SKM-1 (cell line): Measurements from ENCODE around the gene TMA7.

ENCODE experiments used
- DNase-seq: peaks from one replicate; lab custom pipeline; 2025; ENCODE audit not compliant: unreplicated experiment; lab: John Stamatoyannopoulos, UW

TMA7 gene

DNA sequence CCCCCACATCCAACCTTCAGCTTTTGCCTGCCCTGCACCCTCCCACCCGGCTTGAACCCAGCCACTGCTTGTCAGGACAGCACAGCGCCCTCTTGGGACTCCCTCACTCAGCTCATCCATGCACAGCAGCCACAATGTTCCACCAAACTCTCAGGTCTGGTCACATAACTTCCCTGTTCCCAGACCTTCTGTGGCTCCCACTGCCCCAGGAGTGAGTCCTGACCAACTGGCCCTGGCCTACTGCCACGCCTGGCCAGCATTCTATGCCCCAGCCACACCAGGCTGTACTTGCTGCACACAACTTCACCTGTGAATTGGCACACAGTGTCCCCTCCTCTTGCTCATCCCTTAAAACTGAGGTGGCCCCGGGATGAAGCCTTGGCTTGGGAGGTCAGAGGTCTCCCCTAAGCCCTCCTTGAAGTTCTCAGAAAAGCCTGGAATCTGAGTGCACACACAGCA, 31.2 kb upstream of the TMA7 start:
- DNase-seq: no peak

GRCh38 chr3:48409291-48410201, 30.5 kb upstream of the TMA7 start:
- DNase-seq: no peak

GRCh38 chr3:48410205-48411040, 29.6 kb upstream of the TMA7 start:
- no peak for DNase-seq

GRCh38 chr3:48411041-48411588, 28.9 kb upstream of the TMA7 start:
- no peak for DNase-seq

GRCh38 chr3:48411606-48412374, 28.3 kb upstream of the TMA7 start:
- DNase-seq: no peak

DNA sequence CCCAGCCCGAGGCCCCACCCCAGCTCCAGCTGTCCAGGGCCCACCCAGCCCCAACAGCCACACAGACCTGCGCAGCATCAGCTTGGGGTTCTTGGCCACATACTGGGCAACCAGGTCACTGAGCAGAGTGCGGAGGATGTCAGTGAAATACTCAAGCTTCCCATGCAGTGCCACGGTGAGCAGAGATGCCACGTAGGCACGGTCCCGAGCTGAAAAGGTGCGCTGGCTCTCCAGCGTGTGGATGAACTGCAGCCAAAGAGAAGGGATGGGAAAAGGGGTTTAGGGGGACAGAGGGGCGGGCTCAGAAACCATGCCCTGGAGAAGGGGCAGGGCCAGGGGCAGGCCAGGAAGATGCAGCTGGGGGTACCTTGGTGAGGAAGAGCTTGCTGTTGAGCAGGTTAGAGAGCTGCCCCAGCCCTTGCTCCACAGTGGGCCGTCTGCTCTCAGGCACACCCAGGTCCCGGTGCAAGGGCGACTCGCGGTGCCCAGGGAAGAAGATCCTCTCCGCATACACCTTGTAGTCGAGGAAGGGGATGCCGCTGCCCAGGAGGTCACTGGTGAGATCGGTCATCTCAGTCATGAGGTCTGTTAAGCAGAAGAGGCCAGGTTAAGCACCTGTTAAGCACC, 27.6 kb upstream of the TMA7 start:
- DNase-seq: no peak

DNA sequence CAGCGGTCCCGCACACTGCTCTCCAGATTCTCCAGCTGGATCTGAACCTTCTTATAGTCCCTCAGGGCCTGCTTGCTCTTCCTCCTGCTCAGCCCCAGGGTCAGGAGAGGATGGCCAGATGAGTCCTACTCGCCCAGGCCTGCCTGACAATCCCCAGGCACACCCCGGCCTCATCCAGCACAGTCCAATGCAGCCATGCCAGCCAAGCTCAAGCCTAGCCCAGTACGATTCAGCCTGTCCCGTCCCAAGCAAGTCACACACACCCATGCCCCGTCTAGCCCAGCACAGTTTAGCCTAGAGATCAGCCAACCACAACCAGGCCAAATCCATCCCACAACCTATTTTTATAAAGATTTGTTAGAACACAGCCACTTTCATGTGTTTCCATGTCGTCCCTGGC, 27.0 kb upstream of the TMA7 start:
- DNase-seq: no peak

GRCh38 chr3:48413611-48414010, 26.4 kb upstream of the TMA7 start:
- no peak for DNase-seq

- no peak for DNase-seq
These were observed 25.4 kb upstream of the TMA7 start for GRCh38 chr3:48414376-48415250.

DNA sequence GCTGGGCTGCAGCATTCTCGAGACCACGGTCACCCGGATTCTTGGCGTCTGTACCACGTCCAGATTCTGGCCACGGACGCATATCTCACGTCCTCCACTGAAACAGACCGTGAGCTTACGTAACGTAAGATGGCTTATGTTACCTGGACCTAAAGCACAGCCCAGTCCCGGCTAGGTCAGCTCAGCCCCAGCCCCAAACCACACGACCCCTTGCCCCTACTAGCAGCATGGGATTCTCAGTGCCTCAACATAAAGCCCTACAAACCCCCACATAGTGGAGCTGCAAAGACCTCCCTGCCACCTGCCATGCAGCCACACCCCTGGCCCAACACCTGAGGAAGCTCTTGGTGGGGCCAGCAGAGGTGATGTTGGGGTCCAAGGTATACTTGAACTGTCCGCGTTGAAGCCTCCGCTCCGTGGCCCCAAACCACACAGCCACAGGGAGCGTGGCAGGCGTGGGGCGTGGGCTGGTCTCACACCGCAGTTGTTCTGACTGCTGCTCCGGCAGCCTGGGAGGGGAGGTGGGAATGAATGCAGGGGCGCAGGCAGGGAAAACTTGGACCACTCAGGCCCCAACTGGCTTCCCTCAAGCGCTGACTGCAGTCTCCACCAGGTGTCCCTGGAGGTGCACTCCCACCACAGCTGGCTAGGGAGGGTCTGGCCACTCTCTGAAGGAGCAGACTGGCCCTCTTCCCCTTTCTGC, 24.7 kb upstream of the TMA7 start:
- DNase-seq: no peak

DNA sequence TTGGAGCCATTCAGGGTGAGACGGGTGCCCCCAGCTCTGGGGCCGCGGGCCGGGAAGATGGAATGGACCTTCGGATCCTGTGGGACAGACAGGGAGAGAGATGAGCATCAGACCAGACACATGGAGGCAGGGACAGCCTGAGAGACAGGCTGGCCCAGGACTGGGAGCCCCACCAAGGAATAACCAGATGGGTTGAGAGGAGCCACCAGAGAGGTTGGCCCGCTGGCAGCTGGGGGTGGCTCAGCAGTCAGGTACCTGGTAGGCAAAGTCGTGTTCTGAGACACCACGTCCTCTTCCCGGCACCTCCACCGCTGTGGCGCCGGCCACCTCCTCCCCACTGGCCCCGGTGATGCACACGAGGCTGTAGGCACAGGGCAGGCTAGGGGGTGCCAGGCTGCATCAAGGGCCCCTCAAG, 24.0 kb upstream of the TMA7 start:
- DNase-seq: no peak

- DNase-seq: no peak
These were observed 23.5 kb upstream of the TMA7 start for GRCh38 chr3:48416546-48416945.

GRCh38 chr3:48417529-48418108, 22.4 kb upstream of the TMA7 start:
- no peak for DNase-seq

GRCh38 chr3:48418140-48418539, 21.9 kb upstream of the TMA7 start:
- no peak for DNase-seq

DNA sequence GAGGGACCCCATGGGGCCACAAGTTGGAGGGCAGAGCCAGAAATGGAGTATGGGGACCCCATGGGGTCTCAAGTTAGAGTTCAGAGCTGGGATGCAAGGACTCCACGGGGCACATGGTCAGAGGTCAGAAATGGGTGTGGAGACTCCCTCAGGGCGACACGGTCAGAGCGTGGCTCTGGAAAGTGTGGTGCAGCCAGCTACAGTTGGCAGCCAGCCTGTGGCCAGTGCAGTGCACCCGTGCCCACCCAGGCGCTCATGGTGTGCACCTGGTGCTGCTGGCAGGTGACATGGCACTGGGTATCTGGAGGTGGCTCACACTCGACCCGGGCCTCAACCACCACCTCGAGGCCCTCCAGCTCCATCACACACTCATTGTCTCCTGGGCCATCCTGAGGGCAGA, 21.4 kb upstream of the TMA7 start:
- DNase-seq: no peak

GRCh38 chr3:48419149-48419548, 20.9 kb upstream of the TMA7 start:
- no peak for DNase-seq

DNA sequence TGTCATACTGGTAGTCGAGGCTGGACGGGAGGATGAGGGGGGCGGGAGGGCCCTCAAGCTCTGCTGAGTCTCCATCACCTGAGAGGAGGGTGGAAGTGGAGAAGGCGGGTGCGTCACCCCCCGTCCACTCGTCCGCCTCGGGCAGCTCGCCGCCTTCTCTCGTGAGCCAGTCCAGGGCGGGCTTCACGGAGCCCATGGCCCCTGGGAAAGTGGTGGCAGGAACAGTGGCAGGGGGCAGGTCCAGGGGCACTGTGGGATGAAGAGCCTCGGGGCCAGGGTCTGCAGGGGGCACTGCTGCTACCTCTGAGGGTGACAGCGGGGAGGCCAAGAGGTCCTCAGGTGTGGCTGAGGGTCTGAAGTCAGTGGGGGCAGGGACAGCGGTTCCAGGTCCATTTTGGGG, 20.5 kb upstream of the TMA7 start:
- no peak for DNase-seq

- no peak for DNase-seq
These were observed 19.5 kb upstream of the TMA7 start for GRCh38 chr3:48420561-48420960.

- no peak for DNase-seq
These were observed 17.8 kb upstream of the TMA7 start for GRCh38 chr3:48422272-48422671.
